GM18858 (cell line): ENCODE data around the gene HJV.

Source experiments
- ATAC-seq: cut with Tn5 transposase; IDR thresholded peaks from one replicate; pipeline ENCODE4 v1.9.1; 2021; ENCODE audit not compliant: unreplicated experiment

The HJV gene

GRCh38 chr1:145993618-145994390, 27.7 kb downstream of the HJV start:
- ATAC-seq = no peak

DNA sequence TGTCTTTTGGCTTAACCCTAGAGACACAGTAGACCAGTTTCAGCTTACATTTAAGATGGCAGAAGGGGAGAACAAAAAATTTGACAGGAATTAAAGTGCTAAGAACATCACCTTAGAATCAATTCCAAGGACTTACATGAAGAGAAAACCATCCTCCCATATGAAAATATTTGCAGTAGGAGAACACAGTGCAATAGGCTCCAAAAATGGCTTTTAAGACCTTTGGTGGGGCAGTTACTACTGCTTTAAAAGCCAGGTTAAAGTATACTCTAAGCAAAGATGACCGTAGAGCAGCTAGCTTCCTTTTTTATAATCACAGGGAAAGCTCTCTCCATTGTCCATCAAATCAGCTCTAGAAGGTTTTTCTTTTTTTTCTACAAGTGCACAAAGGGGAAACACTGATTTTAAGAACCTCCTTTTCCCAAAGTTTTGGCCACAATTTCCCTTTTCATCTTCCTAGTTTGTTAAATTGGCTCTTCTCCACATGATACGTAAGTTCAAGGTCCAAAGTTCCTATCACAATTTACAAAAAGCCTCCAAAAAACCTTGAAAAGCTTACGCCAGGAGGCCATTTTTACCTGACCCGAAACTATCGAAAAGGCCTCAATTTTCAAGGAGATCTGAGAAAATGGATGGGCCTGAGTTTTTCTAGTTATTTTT, 28.4 kb downstream of the HJV start:
- ATAC-seq = no peak

GRCh38 chr1:145992502-145992936, 29.0 kb downstream of the HJV start:
- ATAC-seq = no peak

- ATAC-seq = no peak
Measured at GRCh38 chr1:145991735-145992412, 29.7 kb downstream of the HJV start.

- no peak for ATAC-seq
Measured at GRCh38 chr1:145990249-145990855, 31.2 kb downstream of the HJV start.

DNA sequence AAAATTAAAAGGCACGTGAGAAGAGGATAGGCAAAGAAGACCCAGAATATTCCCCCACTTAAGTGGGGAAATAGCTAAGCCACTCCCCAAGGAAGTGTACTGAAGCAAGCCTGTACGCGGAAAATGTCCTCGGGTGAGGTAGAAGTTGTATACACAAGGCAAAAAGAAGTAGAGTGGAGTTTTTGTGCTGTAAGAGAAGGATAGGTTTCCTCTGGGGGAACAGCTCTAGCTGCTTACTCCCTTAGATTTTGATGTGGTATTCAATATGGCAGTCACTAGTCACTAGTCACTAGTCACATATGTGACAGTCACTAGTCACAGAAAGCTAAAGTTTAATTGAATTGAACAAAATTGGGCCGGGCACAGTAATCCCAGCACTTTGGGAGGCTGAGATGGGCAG, 32.8 kb downstream of the HJV start:
- ATAC-seq = no peak

- ATAC-seq = no peak
Measured at GRCh38 chr1:145987926-145988325, 33.6 kb downstream of the HJV start.

GRCh38 chr1:145986551-145986950, 35.0 kb downstream of the HJV start:
- no peak for ATAC-seq

GRCh38 chr1:145985502-145986439, 35.8 kb downstream of the HJV start:
- ATAC-seq = no peak

DNA sequence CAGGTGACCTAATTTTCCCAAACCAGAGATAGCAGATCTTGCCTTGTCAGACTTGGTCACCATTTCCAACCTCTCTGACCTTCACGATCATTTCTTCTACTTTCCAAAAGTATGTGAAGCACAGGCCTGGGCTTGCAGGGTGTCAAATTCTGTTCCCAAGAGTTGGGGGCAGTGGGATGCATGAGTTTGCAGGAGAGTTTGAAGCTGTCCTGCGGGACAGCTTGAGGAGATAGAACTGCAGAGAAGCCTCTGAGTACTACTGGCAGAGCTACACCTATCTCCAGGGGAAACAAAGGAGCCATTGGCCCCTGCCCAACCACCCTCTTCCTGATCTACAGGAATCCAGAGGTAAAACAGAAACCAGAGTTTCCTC, 36.4 kb downstream of the HJV start:
- no peak for ATAC-seq

DNA sequence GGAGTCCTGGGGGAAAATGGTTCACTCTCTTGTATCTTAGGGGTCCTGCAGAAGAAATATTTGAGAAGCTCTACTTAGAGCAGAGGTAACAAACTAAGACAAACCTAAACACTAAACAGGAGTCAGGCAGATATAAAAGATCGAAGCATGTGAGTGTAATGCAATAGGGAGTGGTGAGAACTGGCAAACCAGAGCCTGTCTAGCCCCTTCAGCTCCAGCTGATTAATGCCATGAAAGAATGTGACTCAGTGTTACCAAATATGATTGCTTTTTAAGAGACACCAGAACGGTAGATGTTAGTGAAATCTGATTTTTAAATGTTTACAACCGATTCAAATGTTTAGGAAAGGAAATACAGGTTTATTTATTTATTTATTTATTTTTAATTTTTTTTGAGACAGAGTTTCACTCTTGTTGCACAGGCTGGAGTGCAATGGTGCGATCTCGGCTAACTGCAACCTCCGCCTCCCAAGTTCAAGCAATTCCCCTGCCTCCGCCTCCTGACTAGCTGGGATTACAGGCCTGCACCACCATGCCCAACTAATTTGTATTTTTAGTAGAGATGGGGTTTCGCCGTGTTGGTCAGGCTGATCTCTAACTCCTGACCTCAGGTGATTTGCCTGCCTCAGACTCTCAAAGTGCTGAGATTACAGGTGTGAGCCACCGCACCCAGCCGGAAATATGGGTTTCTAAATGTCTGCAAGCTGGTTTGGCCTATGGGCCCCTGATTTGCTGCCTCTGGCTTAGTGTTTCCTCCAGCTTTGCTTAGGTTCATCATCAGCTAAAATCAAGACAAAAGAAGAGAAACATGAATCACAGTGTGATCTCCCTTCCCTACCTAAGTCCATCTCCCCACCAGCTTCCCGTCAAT, 37.3 kb downstream of the HJV start:
- ATAC-seq = no peak

- no peak for ATAC-seq
Measured at GRCh38 chr1:145983206-145983675, 38.3 kb downstream of the HJV start.

DNA sequence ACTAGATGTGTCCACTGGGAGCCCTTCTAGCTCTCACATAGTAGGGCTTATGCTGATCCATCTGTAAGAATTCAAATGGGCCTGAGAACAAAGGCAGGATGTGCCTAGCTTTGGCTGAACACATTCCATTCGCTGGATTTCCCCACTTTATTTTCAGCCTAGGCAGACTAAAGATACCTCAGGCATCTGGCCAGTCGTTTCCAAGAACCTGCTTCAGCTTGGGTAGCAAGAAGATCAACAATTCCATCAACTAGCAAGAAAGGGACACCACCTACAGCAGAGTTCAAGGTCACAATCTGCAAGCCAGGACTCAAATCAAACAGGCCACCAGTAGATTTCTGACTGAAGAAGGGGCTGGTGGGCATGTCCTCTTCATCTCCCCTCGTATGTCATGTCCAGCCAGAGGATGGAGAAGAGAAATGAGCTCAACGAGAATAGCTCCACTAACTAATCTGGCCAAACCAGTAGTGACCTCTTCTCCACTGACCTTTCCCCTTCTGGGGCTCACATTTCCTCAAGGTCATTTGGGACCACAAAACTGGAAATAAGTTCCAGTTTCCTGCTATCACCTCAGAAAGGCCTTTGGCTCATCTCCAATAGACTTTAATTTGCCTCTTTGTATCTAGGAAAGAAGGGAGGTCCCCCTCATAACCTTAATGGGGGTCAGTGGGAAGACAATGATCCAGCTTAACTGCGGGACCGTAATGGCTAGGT, 39.4 kb downstream of the HJV start:
- no peak for ATAC-seq

- no peak for ATAC-seq
Measured at GRCh38 chr1:145980457-145980994, 41.0 kb downstream of the HJV start.

DNA sequence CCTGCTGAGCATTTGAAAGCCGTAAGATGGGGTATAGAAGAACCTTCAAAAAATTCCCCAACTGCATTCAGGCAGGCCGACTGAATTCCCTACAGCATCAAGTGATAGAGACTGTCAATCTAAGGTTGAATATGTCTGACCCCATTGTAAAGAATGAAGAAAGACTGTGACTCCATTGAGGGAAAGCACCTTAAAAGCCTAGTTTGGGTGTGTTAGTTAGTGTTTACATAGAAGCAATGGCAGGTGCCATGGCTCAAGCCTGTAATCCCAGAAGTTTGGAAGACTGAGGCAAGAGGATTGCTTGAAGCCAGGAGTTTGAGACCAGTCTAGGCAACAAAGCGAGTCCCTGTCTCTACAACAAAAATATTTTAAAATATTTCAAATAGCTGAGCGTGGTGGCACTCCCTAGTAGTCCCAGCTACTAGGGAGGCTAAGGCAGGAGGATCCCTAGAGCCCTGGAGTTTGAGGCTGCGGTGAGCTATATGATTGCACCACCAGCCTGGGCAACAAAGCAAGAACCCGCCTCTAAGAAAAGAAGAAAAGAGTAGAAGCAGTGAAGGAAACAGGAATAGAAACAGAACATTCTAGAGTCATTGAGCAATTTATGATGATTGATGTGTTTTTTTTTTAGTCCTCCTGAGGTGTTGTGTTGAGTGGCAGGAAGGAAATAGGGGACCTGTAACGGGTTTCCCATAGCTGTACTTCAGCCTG, 41.6 kb downstream of the HJV start:
- ATAC-seq = no peak

DNA sequence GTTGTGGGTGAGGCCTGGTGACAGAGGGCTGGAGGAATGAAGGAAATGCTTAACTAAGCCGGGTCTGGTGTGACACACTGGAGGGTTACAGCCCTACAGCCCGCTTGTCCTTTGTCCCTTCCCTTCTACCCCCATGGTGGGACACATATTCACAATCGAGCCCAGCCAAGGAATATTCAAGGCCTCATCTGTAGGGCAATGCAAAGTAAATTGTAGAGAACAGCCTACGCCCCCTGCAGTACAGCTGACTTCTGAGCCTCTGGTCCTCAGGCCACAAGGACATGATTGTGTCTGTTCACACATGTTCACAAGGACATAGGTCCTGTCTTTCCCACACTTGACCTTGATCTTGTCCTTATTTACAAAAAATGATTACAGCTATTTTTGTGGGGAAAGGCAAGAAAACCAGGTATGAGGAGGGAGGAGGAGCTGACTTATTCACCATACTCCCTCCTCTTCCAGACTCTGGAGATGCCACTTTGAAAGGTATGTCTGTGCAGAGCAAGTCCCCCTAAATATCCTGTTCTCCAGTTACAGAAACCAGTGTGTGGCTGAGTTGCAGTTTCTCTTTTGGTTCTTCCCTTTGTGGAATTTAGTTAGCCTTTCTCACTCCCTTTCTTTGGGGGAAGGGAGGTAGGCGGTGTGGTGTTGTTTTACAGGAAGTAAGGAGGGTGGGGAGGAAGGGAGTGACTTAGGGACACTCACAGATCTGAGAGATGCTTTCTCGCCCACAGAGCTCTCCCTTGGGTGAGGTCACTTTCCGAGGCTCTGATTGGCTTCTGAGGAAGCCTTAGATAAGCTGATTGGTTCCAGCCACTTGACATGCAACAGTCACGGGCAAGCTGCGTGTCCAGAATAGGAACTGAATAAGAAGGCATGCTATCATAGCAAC, 42.4 kb downstream of the HJV start:
- ATAC-seq = peak; percentile 90

DNA sequence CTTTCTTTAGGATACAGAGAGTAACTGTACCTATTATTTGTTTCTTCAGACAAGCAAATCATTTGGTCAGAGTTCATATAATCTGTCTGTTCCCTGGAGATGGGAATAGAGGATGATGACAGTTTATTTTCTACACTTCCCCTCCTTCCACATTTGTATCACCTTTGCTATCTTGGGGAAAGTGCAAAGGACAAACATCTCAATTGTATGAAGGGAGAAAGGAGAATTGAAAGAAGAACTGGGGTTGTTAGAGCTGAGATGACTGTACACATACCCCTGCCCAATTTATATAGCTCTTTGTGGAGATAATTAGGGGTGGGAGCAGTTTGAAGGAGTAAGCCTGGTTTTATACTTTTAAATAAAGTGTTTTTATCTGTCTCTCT, 43.1 kb downstream of the HJV start:
- ATAC-seq = no peak
